ENCODE results near the gene HPSE2.
"Not testable (repeated sequence)": the region's sequence is repeated elsewhere in the genome, so short reads cannot be mapped to it uniquely, and the experiment has no call there.

The HPSE2 gene

GRCh38 chr10:99005254-99005653 is 230.4 kb downstream of the HPSE2 start:
- Histone ChIP-seq H3K4me1 (no peaks in the 10 kb centered on the region), H3K36me3 (ENCODE audit: control insufficient read depth, insufficient read depth, low read length) (no peaks in the 10 kb centered on the region), H3K4me3 (ENCODE audit: low read depth, low read length) (no peak overlapping the region), H3K27me3 (ENCODE audit: control insufficient read depth, insufficient read depth, low read length) (no peaks in the 10 kb centered on the region), H3K4me2 (ENCODE audit: low read length) (no peak overlapping the region), H3K79me2 (no peaks in the 10 kb centered on the region), H2AFZ (no peak overlapping the region), H3K9me3 (ENCODE audit: control insufficient read depth, low read length) (peaks cover 3% of the 10 kb centered on the region), H3K27ac (no peak overlapping the region), H3K9ac (no peak overlapping the region)
- TF ChIP-seq, protein P1, sequence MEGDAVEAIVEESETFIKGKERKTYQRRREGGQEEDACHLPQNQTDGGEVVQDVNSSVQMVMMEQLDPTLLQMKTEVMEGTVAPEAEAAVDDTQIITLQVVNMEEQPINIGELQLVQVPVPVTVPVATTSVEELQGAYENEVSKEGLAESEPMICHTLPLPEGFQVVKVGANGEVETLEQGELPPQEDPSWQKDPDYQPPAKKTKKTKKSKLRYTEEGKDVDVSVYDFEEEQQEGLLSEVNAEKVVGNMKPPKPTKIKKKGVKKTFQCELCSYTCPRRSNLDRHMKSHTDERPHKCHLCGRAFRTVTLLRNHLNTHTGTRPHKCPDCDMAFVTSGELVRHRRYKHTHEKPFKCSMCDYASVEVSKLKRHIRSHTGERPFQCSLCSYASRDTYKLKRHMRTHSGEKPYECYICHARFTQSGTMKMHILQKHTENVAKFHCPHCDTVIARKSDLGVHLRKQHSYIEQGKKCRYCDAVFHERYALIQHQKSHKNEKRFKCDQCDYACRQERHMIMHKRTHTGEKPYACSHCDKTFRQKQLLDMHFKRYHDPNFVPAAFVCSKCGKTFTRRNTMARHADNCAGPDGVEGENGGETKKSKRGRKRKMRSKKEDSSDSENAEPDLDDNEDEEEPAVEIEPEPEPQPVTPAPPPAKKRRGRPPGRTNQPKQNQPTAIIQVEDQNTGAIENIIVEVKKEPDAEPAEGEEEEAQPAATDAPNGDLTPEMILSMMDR (IDR thresholded peaks at IDR 0.05) = no peak

GRCh38 chr10:99004738-99005137 is 230.9 kb downstream of the HPSE2 start:
- TF ChIP-seq, protein P1 (IDR thresholded peaks at IDR 0.05) = no peak
- H3K9ac ChIP-seq = no peak overlapping the region
- H3K4me3 ChIP-seq (ENCODE audit: low read depth, low read length) = no peak overlapping the region
- no peak overlapping the region for H3K27ac ChIP-seq
- H3K4me1 ChIP-seq = no peaks in the 10 kb centered on the region
- H3K4me2 ChIP-seq (ENCODE audit: low read length) = no peak overlapping the region
- H3K79me2 ChIP-seq = no peaks in the 10 kb centered on the region
- H3K9me3 ChIP-seq (ENCODE audit: control insufficient read depth, low read length) = peaks cover 3% of the 10 kb centered on the region
- no peaks in the 10 kb centered on the region for H3K27me3 ChIP-seq (ENCODE audit: control insufficient read depth, insufficient read depth, low read length)
- H3K36me3 ChIP-seq (ENCODE audit: control insufficient read depth, insufficient read depth, low read length) = no peaks in the 10 kb centered on the region
- H2AFZ ChIP-seq = no peak overlapping the region

DNA sequence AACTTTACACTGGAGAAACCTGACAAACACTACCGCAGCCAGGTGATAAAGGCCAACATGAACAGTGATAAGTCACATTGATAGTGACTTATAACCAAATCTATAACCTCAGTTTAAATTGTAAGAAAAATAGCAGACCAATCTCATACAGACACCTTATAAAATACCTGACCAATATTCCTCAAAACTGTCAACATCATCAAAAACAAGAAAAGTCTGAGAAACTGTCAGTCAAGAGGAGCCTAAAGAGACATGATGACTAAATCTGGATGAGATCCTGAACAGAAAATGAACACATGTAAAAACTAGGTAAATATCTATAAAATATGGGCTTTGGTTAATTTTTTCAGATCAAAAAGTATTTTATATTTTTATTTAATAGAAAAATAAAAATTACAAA is 233.3 kb downstream of the HPSE2 start:
- no peak overlapping the region for H3K27ac ChIP-seq
- no peaks in the 10 kb centered on the region for H3K4me1 ChIP-seq
- H3K9me3 ChIP-seq (ENCODE audit: control insufficient read depth, low read length) = peaks cover 3% of the 10 kb centered on the region
- no peak overlapping the region for H2AFZ ChIP-seq
- no peak overlapping the region for H3K9ac ChIP-seq
- no peaks in the 10 kb centered on the region for H3K79me2 ChIP-seq
- no peak overlapping the region for H3K4me2 ChIP-seq (ENCODE audit: low read length)
- TF ChIP-seq, protein P1 (IDR thresholded peaks at IDR 0.05) = no peak
- no peaks in the 10 kb centered on the region for H3K36me3 ChIP-seq (ENCODE audit: control insufficient read depth, insufficient read depth, low read length)
- no peaks in the 10 kb centered on the region for H3K27me3 ChIP-seq (ENCODE audit: control insufficient read depth, insufficient read depth, low read length)
- H3K4me3 ChIP-seq (ENCODE audit: low read depth, low read length) = no peak overlapping the region

DNA sequence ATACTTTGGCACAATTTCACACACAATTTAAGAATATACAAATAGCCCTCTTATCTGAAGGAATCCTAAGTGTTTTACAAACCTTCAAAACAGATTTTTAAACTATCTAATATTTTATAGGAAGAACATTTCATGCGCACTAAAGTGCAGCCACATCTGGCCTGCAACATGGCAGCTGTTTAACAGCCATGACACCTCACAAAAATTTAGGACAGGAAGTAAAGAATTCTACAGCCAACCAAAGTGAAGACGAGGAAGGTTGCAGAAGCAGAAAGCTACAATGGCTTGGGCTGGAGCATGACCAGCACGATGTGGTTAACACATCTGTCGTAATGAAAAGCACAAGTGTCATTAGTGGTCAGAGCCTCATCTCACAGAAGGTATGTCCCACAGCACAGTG is 238.1 kb downstream of the HPSE2 start:
- Histone ChIP-seq H3K27ac (no peak overlapping the region), H3K36me3 (ENCODE audit: control insufficient read depth, insufficient read depth, low read length) (no peaks in the 10 kb centered on the region), H3K27me3 (ENCODE audit: control insufficient read depth, insufficient read depth, low read length) (no peaks in the 10 kb centered on the region), H3K4me1 (no peaks in the 10 kb centered on the region), H3K9ac (no peak overlapping the region), H3K79me2 (no peaks in the 10 kb centered on the region), H2AFZ (no peak overlapping the region), H3K9me3 (ENCODE audit: control insufficient read depth, low read length) (no peaks in the 10 kb centered on the region), H3K4me2 (ENCODE audit: low read length) (no peak overlapping the region), H3K4me3 (ENCODE audit: low read depth, low read length) (no peak overlapping the region)
- TF ChIP-seq, protein P1 (IDR thresholded peaks at IDR 0.05) = no peak

DNA sequence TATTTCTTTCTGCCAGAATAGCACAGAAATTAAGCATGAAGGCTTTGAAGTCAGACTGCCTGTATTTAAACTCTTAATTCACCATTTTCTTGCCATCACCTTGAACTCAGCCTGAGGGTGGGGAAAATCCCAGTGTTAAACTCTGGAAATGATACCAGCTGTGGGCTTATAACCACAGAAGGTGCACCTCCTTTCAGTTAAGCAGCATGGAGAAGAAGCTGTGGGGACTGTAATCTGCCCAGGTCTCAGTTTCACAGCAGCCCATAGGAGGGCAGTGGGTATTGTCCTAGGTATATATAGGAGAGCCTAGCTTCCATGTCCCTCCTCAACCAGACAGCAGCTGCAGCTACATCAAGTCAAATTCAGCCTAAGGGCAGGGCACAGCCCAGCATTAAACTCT is 241.6 kb downstream of the HPSE2 start:
- Histone ChIP-seq H3K4me2 (ENCODE audit: low read length) (no peak overlapping the region), H3K4me1 (no peaks in the 10 kb centered on the region), H3K9ac (no peak overlapping the region), H3K4me3 (ENCODE audit: low read depth, low read length) (no peak overlapping the region), H3K27me3 (ENCODE audit: control insufficient read depth, insufficient read depth, low read length) (no peaks in the 10 kb centered on the region), H3K27ac (no peak overlapping the region), H3K9me3 (ENCODE audit: control insufficient read depth, low read length) (no peaks in the 10 kb centered on the region), H2AFZ (no peak overlapping the region), H3K79me2 (no peaks in the 10 kb centered on the region), H3K36me3 (ENCODE audit: control insufficient read depth, insufficient read depth, low read length) (no peaks in the 10 kb centered on the region)
- TF ChIP-seq, protein P1 (IDR thresholded peaks at IDR 0.05) = no peak

- H3K9me3 ChIP-seq (ENCODE audit: control insufficient read depth, low read length); H3K9ac ChIP-seq; H3K4me1 ChIP-seq; H3K27ac ChIP-seq; H3K36me3 ChIP-seq (ENCODE audit: control insufficient read depth, insufficient read depth, low read length); H3K27me3 ChIP-seq (ENCODE audit: control insufficient read depth, insufficient read depth, low read length); H3K4me2 ChIP-seq (ENCODE audit: low read length); H3K4me3 ChIP-seq (ENCODE audit: low read depth, low read length); H3K79me2 ChIP-seq; H2AFZ ChIP-seq: not testable (repeated sequence)
Measured at GRCh38 chr10:98983751-98984150, 251.9 kb downstream of the HPSE2 start.

Measured in parathyroid adenoma (tissue), 2 donors.